Measurements from ENCODE around the gene EVL. TPM values are rescaled to one million over a fixed set of nuclear protein-coding genes. Genes with fewer than 3 reads are reported as not detected.

EVL gene
- total and polyA plus RNA-seq, 10 of the 15 experiments (the other 5 are each of a cell fraction or from before 2014, with no cell fraction given), result 11.9 to 341 (median 89.8) TPM

DNA sequence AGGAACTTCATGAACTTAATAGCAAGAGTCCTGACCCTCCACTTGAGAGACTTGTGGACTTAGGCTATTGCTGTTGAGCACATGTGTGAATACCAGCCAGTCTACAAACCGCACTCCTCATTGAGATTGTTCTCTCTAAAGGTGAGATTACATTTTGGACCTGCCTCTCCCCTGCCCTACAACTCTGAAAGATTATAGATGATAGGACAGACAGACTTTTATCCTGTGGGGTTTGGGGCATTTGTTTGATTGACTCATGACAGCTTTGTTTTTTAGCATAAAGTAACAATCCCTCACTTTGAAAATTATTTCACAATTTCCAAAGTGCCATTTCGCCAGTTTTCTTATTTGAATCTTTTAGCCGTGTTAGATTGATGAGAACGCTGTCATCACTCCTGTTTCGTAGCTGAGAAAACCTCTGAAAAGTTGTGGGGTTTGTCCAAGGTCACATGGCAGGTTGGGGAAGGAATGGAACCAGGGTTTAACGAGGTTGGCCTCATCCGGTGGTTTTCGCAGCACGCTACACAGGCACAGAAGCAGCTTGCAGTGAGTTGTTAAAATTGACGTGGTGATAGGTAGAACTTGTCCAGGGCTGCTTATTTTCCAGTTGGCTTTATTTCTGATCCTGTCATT is 836 bp downstream of the EVL start (continued):
- peak; percentile 86 for TF ChIP-seq MXI1 (IDR thresholded peaks at IDR 0.05; ENCODE audit: low read depth, low read length)
- no peak for TF ChIP-seq CREB1 (IDR thresholded peaks at IDR 0.05; ENCODE audit: low read depth)
- peak; percentile 50; the same call in 1 of the 2 replicates for TF ChIP-seq IRF4 (IDR thresholded peaks at IDR 0.05; ENCODE audit: low read depth, low read length)
- peak; percentile 93 for TF ChIP-seq BCL11A (IDR thresholded peaks at IDR 0.05; ENCODE audit: low read depth, low read length)
- peak; percentile 52; the same call in 1 of the 2 replicates for TF ChIP-seq MTA3 (IDR thresholded peaks at IDR 0.05; ENCODE audit: borderline replicate concordance, low read length)
- no peak for TF ChIP-seq RB1 (IDR thresholded peaks at IDR 0.05; ENCODE audit: borderline replicate concordance)
- no peak for TF ChIP-seq KAT2A (conservative IDR thresholded peaks at IDR 0.05; ENCODE audit: control insufficient read depth, low read depth, low read length)
- no peak for TF ChIP-seq JUNB (IDR thresholded peaks at IDR 0.05)
- peak; percentile 86 for TF ChIP-seq FOXM1 (IDR thresholded peaks at IDR 0.05; ENCODE audit: low read depth, low read length)
- TF ChIP-seq EP300 (IDR thresholded peaks at IDR 0.05; ENCODE audit: borderline replicate concordance in 1 of 2, control insufficient read depth in 1 of 2, low read depth in 2 of 2, low read length in 2 of 2), result peak; percentile 76 to 95
- TF ChIP-seq, protein P1, sequence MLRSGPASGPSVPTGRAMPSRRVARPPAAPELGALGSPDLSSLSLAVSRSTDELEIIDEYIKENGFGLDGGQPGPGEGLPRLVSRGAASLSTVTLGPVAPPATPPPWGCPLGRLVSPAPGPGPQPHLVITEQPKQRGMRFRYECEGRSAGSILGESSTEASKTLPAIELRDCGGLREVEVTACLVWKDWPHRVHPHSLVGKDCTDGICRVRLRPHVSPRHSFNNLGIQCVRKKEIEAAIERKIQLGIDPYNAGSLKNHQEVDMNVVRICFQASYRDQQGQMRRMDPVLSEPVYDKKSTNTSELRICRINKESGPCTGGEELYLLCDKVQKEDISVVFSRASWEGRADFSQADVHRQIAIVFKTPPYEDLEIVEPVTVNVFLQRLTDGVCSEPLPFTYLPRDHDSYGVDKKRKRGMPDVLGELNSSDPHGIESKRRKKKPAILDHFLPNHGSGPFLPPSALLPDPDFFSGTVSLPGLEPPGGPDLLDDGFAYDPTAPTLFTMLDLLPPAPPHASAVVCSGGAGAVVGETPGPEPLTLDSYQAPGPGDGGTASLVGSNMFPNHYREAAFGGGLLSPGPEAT (IDR thresholded peaks at IDR 0.05; ENCODE audit: low read depth), result peak; percentile 84
- TF ChIP-seq, protein P2, sequence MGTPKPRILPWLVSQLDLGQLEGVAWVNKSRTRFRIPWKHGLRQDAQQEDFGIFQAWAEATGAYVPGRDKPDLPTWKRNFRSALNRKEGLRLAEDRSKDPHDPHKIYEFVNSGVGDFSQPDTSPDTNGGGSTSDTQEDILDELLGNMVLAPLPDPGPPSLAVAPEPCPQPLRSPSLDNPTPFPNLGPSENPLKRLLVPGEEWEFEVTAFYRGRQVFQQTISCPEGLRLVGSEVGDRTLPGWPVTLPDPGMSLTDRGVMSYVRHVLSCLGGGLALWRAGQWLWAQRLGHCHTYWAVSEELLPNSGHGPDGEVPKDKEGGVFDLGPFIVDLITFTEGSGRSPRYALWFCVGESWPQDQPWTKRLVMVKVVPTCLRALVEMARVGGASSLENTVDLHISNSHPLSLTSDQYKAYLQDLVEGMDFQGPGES (IDR thresholded peaks at IDR 0.05), result no peak
- TF ChIP-seq, protein P3, sequence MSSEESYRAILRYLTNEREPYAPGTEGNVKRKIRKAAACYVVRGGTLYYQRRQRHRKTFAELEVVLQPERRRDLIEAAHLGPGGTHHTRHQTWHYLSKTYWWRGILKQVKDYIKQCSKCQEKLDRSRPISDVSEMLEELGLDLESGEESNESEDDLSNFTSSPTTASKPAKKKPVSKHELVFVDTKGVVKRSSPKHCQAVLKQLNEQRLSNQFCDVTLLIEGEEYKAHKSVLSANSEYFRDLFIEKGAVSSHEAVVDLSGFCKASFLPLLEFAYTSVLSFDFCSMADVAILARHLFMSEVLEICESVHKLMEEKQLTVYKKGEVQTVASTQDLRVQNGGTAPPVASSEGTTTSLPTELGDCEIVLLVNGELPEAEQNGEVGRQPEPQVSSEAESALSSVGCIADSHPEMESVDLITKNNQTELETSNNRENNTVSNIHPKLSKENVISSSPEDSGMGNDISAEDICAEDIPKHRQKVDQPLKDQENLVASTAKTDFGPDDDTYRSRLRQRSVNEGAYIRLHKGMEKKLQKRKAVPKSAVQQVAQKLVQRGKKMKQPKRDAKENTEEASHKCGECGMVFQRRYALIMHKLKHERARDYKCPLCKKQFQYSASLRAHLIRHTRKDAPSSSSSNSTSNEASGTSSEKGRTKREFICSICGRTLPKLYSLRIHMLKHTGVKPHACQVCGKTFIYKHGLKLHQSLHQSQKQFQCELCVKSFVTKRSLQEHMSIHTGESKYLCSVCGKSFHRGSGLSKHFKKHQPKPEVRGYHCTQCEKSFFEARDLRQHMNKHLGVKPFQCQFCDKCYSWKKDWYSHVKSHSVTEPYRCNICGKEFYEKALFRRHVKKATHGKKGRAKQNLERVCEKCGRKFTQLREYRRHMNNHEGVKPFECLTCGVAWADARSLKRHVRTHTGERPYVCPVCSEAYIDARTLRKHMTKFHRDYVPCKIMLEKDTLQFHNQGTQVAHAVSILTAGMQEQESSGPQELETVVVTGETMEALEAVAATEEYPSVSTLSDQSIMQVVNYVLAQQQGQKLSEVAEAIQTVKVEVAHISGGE (CRISPR knock-in tag; IDR thresholded peaks at IDR 0.05), result no peak
- TF ChIP-seq JUND (IDR thresholded peaks at IDR 0.05; ENCODE audit: low read depth, low read length), result no peak
- TF ChIP-seq, protein P4, sequence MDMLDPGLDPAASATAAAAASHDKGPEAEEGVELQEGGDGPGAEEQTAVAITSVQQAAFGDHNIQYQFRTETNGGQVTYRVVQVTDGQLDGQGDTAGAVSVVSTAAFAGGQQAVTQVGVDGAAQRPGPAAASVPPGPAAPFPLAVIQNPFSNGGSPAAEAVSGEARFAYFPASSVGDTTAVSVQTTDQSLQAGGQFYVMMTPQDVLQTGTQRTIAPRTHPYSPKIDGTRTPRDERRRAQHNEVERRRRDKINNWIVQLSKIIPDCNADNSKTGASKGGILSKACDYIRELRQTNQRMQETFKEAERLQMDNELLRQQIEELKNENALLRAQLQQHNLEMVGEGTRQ (IDR thresholded peaks at IDR 0.05; ENCODE audit: borderline replicate concordance, low read depth, low read length), result peak; percentile 69
- peak; percentile 85 for TF ChIP-seq NBN (IDR thresholded peaks at IDR 0.05)
- no peak; the same call in 1 of the 2 replicates for TF ChIP-seq CBX5 (IDR thresholded peaks at IDR 0.05; ENCODE audit: low read depth)
- TF ChIP-seq CREM (IDR thresholded peaks at IDR 0.05; ENCODE audit: low read depth), result peak; percentile 85
- TF ChIP-seq ZNF217 (IDR thresholded peaks at IDR 0.05), result no peak
- TF ChIP-seq, protein P5, sequence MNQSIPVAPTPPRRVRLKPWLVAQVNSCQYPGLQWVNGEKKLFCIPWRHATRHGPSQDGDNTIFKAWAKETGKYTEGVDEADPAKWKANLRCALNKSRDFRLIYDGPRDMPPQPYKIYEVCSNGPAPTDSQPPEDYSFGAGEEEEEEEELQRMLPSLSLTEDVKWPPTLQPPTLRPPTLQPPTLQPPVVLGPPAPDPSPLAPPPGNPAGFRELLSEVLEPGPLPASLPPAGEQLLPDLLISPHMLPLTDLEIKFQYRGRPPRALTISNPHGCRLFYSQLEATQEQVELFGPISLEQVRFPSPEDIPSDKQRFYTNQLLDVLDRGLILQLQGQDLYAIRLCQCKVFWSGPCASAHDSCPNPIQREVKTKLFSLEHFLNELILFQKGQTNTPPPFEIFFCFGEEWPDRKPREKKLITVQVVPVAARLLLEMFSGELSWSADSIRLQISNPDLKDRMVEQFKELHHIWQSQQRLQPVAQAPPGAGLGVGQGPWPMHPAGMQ (IDR thresholded peaks at IDR 0.05; ENCODE audit: borderline replicate concordance), result no peak
- no peak; the same call in 1 of the 2 replicates for TF ChIP-seq CHD1 (IDR thresholded peaks at IDR 0.05; ENCODE audit: low read depth, low read length)
- TF ChIP-seq NRF1 (conservative IDR thresholded peaks at IDR 0.05; ENCODE audit: low read depth, low read length), result 0 out of 2 replicates have a peak, but pooled peaks have one; percentile 24
- TF ChIP-seq HDAC6 (IDR thresholded peaks at IDR 0.05; ENCODE audit: unreplicated experiment), result no peak

Measured in GM12878 (cell line).